IMR-90 (cell line): ENCODE results near the gene ABCA3. TPM values are rescaled to one million over a fixed set of nuclear protein-coding genes. Genes with fewer than 3 reads are reported as not detected.

Experiments used
- ATAC-seq: fragments of 200-7000 bp; cut with Tn5 transposase; 2 replicates; pipeline ENCODE4 v1.9.1; 2020; ENCODE audit warnings: low read depth, mild to moderate bottlenecking, moderate library complexity
- BruUV-seq: library from RNA; stranded (reverse); fragments of 400-500 nt; replicated peaks from 2 replicates; lab custom pipeline; 2021; lab: Mats Ljungman, UMichigan
- CTCF ChIA-PET: fragments of 300-600 bp; formaldehyde crosslinking; extraction: SDS; loops from one replicate; lab custom pipeline; 2021; ENCODE audit warnings: antibody characterized with exemption; lab: Yijun Ruan, JAX
- POLR2A ChIA-PET: fragments of 300-600 bp; sonication (Branson Sonifier 250); formaldehyde crosslinking; loops from one replicate; lab custom pipeline; 2022; ENCODE audit warnings: antibody characterized with exemption; ENCODE audit not compliant: unreplicated experiment; lab: Charles Lee
- DNase-seq: peaks from one replicate; pipeline ENCODE4 v3.0.0; 2013
- H2AFZ ChIP-seq: replicated peaks from 2 replicates; pipeline ENCODE3; 2013; ENCODE audit warnings: low read length, mild to moderate bottlenecking; ENCODE audit not compliant: poor library complexity
- H2AK5ac ChIP-seq: 2 replicates; pipeline ENCODE4 v1.6.1; 2013; ENCODE audit warnings: low read depth, low read length, inconsistent platforms
- H2AK9ac ChIP-seq: replicated peaks from 2 replicates; pipeline ENCODE3; 2013; ENCODE audit warnings: mild to moderate bottlenecking, low read depth, low read length, moderate library complexity; ENCODE audit not compliant: poor library complexity
- H2BK120ac ChIP-seq: 2 replicates; pipeline ENCODE4 v1.6.1; 2013; ENCODE audit warnings: low read depth, low read length, inconsistent platforms
- H2BK15ac ChIP-seq: 3 replicates; pipeline ENCODE4 v1.6.1; 2013; ENCODE audit warnings: low read depth, low read length, inconsistent platforms
- H2BK20ac ChIP-seq: 2 replicates; pipeline ENCODE4 v1.6.1; 2013; ENCODE audit warnings: low read depth, mild to moderate bottlenecking, inconsistent platforms, low read length, moderate library complexity
- H2BK5ac ChIP-seq: 2 replicates; pipeline ENCODE4 v1.6.1; 2013; ENCODE audit warnings: mild to moderate bottlenecking, low read depth, low read length, inconsistent platforms; ENCODE audit not compliant: poor library complexity, severe bottlenecking
- H3K14ac ChIP-seq: replicated peaks from 2 replicates; pipeline ENCODE4 v1.6.1; 2013; ENCODE audit warnings: low read depth, low read length, inconsistent platforms
- H3K18ac ChIP-seq: 2 replicates; pipeline ENCODE4 v1.6.1; 2013; ENCODE audit warnings: low read depth, low read length, control low read depth
- H3K23ac ChIP-seq: 2 replicates; pipeline ENCODE4 v1.6.1; 2013; ENCODE audit warnings: low read depth, low read length, inconsistent platforms
- H3K27ac ChIP-seq: 2 replicates; pipeline ENCODE4 v1.5.1; 2013; ENCODE audit warnings: mild to moderate bottlenecking, control low read depth, low read length; ENCODE audit not compliant: insufficient read depth
- H3K27me3 ChIP-seq: 2 replicates; pipeline ENCODE4 v1.6.1; 2013; ENCODE audit warnings: low read length; ENCODE audit not compliant: control insufficient read depth, insufficient read depth
- H3K36me3 ChIP-seq: 2 replicates; pipeline ENCODE4 v1.6.1; 2013; ENCODE audit warnings: low read length, mixed read lengths; ENCODE audit not compliant: control insufficient read depth, insufficient read depth
- H3K4ac ChIP-seq: 2 replicates; pipeline ENCODE4 v1.6.1; 2013; ENCODE audit warnings: low read depth, low read length, inconsistent platforms
- H3K4me1 ChIP-seq: 2 replicates; pipeline ENCODE4 v1.6.1; 2013; ENCODE audit warnings: low read length, mixed read lengths; ENCODE audit not compliant: control insufficient read depth, insufficient read depth
- H3K4me2 ChIP-seq: 2 replicates; pipeline ENCODE4 v1.6.1; 2013; ENCODE audit warnings: low read depth, mild to moderate bottlenecking, control low read depth, low read length, moderate library complexity
- H3K4me3 ChIP-seq: 2 replicates; pipeline ENCODE4 v1.5.1; 2013; ENCODE audit warnings: low read depth, mild to moderate bottlenecking, control low read depth, low read length, moderate library complexity; ENCODE audit not compliant: insufficient read depth
- H3K56ac ChIP-seq: 2 replicates; pipeline ENCODE4 v1.6.1; 2013; ENCODE audit warnings: low read length, inconsistent platforms; ENCODE audit not compliant: insufficient read depth; ENCODE audit errors: extremely low read depth
- H3K79me1 ChIP-seq, 2 experiments: 2 replicates each; pipeline ENCODE4 v1.6.1; 2013; ENCODE audit warnings: low read length in 2 of 2, inconsistent platforms in 1 of 2, low read depth in 1 of 2
- H3K9ac ChIP-seq: 2 replicates; pipeline ENCODE4 v1.6.1; 2013; ENCODE audit warnings: low read depth, low read length, control low read depth
- H3K9me1 ChIP-seq: 2 replicates; pipeline ENCODE4 v1.6.1; 2013; ENCODE audit warnings: low read length, inconsistent platforms; ENCODE audit not compliant: insufficient read depth
- H3K9me3 ChIP-seq: 2 replicates; pipeline ENCODE4 v1.6.1; 2013; ENCODE audit warnings: low read length; ENCODE audit not compliant: control insufficient read depth, insufficient read depth
- H4K20me1 ChIP-seq: 2 replicates; pipeline ENCODE4 v1.6.1; 2013; ENCODE audit warnings: low read length, inconsistent platforms; ENCODE audit not compliant: insufficient read depth
- H4K5ac ChIP-seq: 2 replicates; pipeline ENCODE4 v1.6.1; 2013; ENCODE audit warnings: mild to moderate bottlenecking, low read depth, low read length, control low read depth
- H4K8ac ChIP-seq, 2 experiments: 2 replicates each; pipeline ENCODE4 v1.6.1; 2013; ENCODE audit warnings: low read depth in 2 of 2, low read length in 2 of 2, control low read depth in 1 of 2, inconsistent platforms in 1 of 2
- H4K91ac ChIP-seq: 2 replicates; pipeline ENCODE4 v1.6.1; 2013; ENCODE audit warnings: low read depth, low read length, inconsistent platforms; ENCODE audit not compliant: insufficient read depth
- BHLHE40 ChIP-seq: fragments of 150-350 bp; IDR thresholded peaks from 2 replicates; pipeline ENCODE4 v1.6.1; 2016; ENCODE audit warnings: mild to moderate bottlenecking, low read depth, low read length
- FOS ChIP-seq: fragments of 150-350 bp; IDR thresholded peaks from 2 replicates; pipeline ENCODE4 v1.6.1; 2016; ENCODE audit warnings: low read depth, low read length
- MAFK ChIP-seq: IDR thresholded peaks from 2 replicates; pipeline ENCODE4 v1.6.1; 2012; ENCODE audit warnings: low read depth, low read length, improper control_type of control experiment
- MAZ ChIP-seq: IDR thresholded peaks from 2 replicates; pipeline ENCODE4 v1.6.1; 2012; ENCODE audit warnings: low read depth, mild to moderate bottlenecking, low read length, improper control_type of control experiment, moderate library complexity, borderline replicate concordance
- MXI1 ChIP-seq: IDR thresholded peaks from 2 replicates; pipeline ENCODE4 v1.6.1; 2012; ENCODE audit warnings: low read depth, mild to moderate bottlenecking, low read length, moderate library complexity, borderline replicate concordance
- NFE2L2 ChIP-seq: fragments of 150-350 bp; IDR thresholded peaks from 2 replicates; pipeline ENCODE4 v1.6.1; 2016; ENCODE audit warnings: low read depth, mild to moderate bottlenecking, low read length
- POLR2A ChIP-seq: IDR thresholded peaks from 2 replicates; pipeline ENCODE4 v1.6.1; 2012; ENCODE audit warnings: mild to moderate bottlenecking, low read depth, low read length
- RAD21 ChIP-seq: IDR thresholded peaks from 2 replicates; pipeline ENCODE4 v1.6.1; 2012; ENCODE audit warnings: low read length, improper control_type of control experiment
- RCOR1 ChIP-seq: IDR thresholded peaks from 2 replicates; pipeline ENCODE4 v1.6.1; 2012; ENCODE audit warnings: mild to moderate bottlenecking, low read length, improper control_type of control experiment; ENCODE audit not compliant: insufficient replicate concordance
- SMC3 ChIP-seq: fragments of 150-350 bp; IDR thresholded peaks from 2 replicates; pipeline ENCODE4 v1.6.1; 2016; ENCODE audit warnings: low read depth, mild to moderate bottlenecking, antibody characterized with exemption, low read length, moderate library complexity
- WGBS, 2 experiments: methylation state at CpG; one replicate each; pipeline versions ENCODE4 v1.1.5 to v1.1.7; 2013; ENCODE audit warnings: missing lambda C conversion rate in 2 of 2; ENCODE audit not compliant: insufficient read length in 1 of 2; ENCODE audit errors: extremely low coverage in 2 of 2; 5-methylcytosine and 5-hydroxymethylcytosine counted together
- dilution Hi-C: fragments of 300-500 bp; cut with HindIII; formaldehyde crosslinking; loops from one replicate; pipeline ENCODE4 v1.14.3; 2018; ENCODE audit warnings: low sequenced_read_pairs; ENCODE audit not compliant: unreplicated experiment
- in situ Hi-C: fragments of 300-500 bp; cut with MboI; formaldehyde crosslinking; loops from 3 replicates; pipeline ENCODE4 v1.14.3; 2019; ENCODE audit warnings: low sequenced_read_pairs, inconsistent platforms, mixed read lengths
- intact Hi-C: fragments of 100-400 bp; cut with micrococcal nuclease; formaldehyde crosslinking; loops from 2 replicates; pipeline ENCODE4 v1.10.0; 2022
- polyA plus RNA-seq, 3 experiments: library from polyadenylated mRNA; depleted of rRNA; stranded (reverse); fragments of >200 nt; gene quantifications; 2 replicates each; pipeline ENCODE4 v1.2.3, GENCODE V29; 2012; ENCODE audit warnings: low replicate concordance in 1 of 3
- total RNA-seq: library from RNA; depleted of rRNA; stranded (reverse); fragments of >200 nt; gene quantifications from 2 replicates; pipeline ENCODE4 v1.2.3, GENCODE V29; 2012
- TF ChIP-seq, protein P1 (sequence below): conservative IDR thresholded peaks from 2 replicates; pipeline ENCODE4 v1.5.1; 2012; ENCODE audit warnings: mild to moderate bottlenecking, low read depth, low read length, improper control_type of control experiment
- TF ChIP-seq, protein P2 (sequence below): fragments of 150-350 bp; IDR thresholded peaks from 2 replicates; pipeline ENCODE4 v1.6.1; 2016; ENCODE audit warnings: low read depth, mild to moderate bottlenecking, low read length, moderate library complexity, borderline replicate concordance

ABCA3 gene
- total and polyA plus RNA-seq, 2 of the 4 experiments (the other 2 are of a cell fraction), result 0.18 to 0.22 TPM

DNA sequence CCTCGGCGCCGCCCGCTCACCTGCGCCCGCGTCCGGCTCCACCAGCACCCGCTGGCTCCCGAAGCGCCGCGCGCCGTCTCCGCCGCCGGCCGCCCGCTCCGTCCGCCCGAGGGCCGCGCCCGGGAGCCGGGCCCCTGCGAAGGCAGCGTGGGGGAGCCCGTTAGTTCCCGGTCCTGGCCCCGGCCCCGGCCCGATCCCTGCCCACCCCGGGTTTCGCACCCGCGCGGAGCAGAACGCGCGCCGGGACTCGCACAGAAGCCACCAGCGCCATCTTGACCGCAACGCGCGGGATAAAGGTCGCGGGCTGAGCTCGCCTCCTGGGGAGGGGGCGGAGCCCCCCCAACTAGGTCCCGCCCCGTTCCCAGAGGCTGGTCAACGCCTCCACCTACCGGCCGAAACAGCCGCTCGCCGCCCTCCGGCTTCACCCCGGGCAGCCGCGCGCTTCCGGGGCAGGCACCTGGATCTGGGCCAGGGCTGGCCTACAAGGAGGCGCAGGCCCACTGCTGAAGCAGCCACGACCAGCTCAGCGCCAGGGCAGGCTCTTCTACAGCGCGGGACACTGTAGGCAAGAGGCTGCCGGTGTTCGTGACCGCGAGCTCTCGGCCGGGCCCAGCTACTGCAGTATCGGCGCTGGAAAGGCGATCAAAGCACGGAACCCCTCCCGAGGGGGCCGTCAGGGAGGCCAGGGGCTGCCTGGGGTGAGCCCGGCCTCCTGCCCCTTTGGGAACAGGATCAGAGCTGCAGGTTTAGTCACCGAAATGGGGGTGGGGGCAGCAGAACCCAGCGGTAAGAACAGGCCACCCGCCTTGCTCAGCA is 89.0 kb downstream of the ABCA3 start, which contains the start of gene ECI1:
Gene ECI1, minus strand, starts transcription at position 292 of the 816 bp plus-strand sequence. Its CDS starts 21 bp downstream, at position 271.
- Histone ChIP-seq H3K9ac (peak within 1 kb of the TSS; percentile 62), H3K18ac (no peak within 1 kb of the TSS), H2BK5ac (peak within 1 kb of the TSS; percentile 20), H3K4me2 (peak within 1 kb of the TSS; percentile 70), H3K79me1 (peaks cover 24 to 46% of the 10 kb centered on the region in 2 experiments), H3K27me3 (no peaks in the 10 kb centered on the region), H3K23ac (peak within 1 kb of the TSS; percentile 56; the same call in 1 of the 2 replicates), H3K36me3 (peaks cover 32% of the 10 kb centered on the region), H3K9me3 (no peaks in the 10 kb centered on the region), H4K91ac (peak within 1 kb of the TSS; percentile 13; the same call in 1 of the 2 replicates), H4K20me1 (peaks cover 22% of the 10 kb centered on the region), H2BK15ac (no peak within 1 kb of the TSS), H2BK20ac (no peak within 1 kb of the TSS), H3K4me1 (peaks cover 9% of the 10 kb centered on the region), H2BK120ac (no peak within 1 kb of the TSS), H3K9me1 (0 out of 2 replicates have a peak, but pooled peaks cover 2% of the 10 kb centered on the region), H3K14ac (peak within 1 kb of the TSS; percentile 60), H4K5ac (peak within 1 kb of the TSS; percentile 30), H3K4ac (peak within 1 kb of the TSS; percentile 76), H3K27ac (peak within 1 kb of the TSS; percentile 60), H2AK9ac (peak within 1 kb of the TSS; percentile 84), H2AK5ac (peak within 1 kb of the TSS; percentile 29; the same call in 1 of the 2 replicates), H3K56ac (peak within 1 kb of the TSS; percentile 55), H4K8ac (peak within 1 kb of the TSS; percentile 43 to 55; a peak in 1 of 4 replicates), H2AFZ (peak within 1 kb of the TSS; percentile 89), H3K4me3 (peak within 1 kb of the TSS; percentile 52)
- TF ChIP-seq, protein P1, sequence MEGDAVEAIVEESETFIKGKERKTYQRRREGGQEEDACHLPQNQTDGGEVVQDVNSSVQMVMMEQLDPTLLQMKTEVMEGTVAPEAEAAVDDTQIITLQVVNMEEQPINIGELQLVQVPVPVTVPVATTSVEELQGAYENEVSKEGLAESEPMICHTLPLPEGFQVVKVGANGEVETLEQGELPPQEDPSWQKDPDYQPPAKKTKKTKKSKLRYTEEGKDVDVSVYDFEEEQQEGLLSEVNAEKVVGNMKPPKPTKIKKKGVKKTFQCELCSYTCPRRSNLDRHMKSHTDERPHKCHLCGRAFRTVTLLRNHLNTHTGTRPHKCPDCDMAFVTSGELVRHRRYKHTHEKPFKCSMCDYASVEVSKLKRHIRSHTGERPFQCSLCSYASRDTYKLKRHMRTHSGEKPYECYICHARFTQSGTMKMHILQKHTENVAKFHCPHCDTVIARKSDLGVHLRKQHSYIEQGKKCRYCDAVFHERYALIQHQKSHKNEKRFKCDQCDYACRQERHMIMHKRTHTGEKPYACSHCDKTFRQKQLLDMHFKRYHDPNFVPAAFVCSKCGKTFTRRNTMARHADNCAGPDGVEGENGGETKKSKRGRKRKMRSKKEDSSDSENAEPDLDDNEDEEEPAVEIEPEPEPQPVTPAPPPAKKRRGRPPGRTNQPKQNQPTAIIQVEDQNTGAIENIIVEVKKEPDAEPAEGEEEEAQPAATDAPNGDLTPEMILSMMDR, result peak; percentile 74
- TF ChIP-seq MAZ (peak; percentile 82; the same call in 1 of the 2 replicates), FOS (no peak), SMC3 (peak; percentile 14; the same call in 1 of the 2 replicates), POLR2A (no peak; the same call in none of the 2 replicates), BHLHE40 (peak; percentile 36; the same call in 1 of the 2 replicates), RCOR1 (no peak), MXI1 (0 out of 2 replicates have a peak, but pooled peaks have one; percentile 38), NFE2L2 (no peak), RAD21 (peak; percentile 64), MAFK (no peak)
- TF ChIP-seq, protein P2, sequence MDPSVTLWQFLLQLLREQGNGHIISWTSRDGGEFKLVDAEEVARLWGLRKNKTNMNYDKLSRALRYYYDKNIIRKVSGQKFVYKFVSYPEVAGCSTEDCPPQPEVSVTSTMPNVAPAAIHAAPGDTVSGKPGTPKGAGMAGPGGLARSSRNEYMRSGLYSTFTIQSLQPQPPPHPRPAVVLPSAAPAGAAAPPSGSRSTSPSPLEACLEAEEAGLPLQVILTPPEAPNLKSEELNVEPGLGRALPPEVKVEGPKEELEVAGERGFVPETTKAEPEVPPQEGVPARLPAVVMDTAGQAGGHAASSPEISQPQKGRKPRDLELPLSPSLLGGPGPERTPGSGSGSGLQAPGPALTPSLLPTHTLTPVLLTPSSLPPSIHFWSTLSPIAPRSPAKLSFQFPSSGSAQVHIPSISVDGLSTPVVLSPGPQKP, result no peak
- DNase-seq (peak; percentile 92), ATAC-seq (peak; percentile 99)
- 1% methylated on average over 39 of the region's 88 CpGs; no CpG with 5 or more reads in 1 of the 2 experiments for WGBS, 2 experiments
- no TSS peak for BruUV-seq
- POLR2A ChIA-PET, result no interaction called here
- intact Hi-C loops, result no loop called here
- CTCF ChIA-PET, result interaction anchor here (0.6 to 0.9 kb wide), 4 partner anchors 9 to 19 kb away, joined by 3 to 4 read pairs (median 3); no protein-coding TSS in a partner anchor
- in situ Hi-C loops, result loop anchor here (10.0 kb wide), 1 partner anchor 253 kb away; no protein-coding TSS in a partner anchor
- dilution Hi-C loops, result no loop called here
